NCI-H1694 treated with DMSO at 0.1 percent for 48 hours (cell line): ENCODE data around the gene RUNX1.

Experiments used
- DNase-seq: peaks from one replicate; lab custom pipeline; 2025; lab: John Stamatoyannopoulos, UW

The RUNX1 gene

GRCh38 chr21:34923626-34924025 lies 125.5 kb downstream of the RUNX1 start:
- no peak for DNase-seq

DNA sequence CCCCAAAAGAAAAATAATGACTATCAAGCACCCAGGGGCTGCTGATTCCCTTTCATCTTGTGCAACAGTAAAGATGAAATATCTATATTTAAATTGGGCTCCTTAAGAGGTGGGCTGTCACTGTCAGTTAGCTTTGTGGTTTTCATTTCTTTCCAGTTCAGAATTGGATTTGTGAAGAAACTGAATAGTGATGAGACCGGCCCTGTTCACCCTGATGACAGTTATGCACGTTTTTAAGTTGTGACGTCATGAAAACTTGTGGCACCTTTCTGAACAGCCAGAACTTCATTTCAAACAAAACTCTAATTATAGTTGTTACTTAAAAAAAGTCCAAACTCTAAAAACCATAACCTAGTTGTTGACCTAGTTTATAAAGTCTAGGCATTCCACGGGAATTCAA lies 125.9 kb downstream of the RUNX1 start:
- DNase-seq: no peak

DNA sequence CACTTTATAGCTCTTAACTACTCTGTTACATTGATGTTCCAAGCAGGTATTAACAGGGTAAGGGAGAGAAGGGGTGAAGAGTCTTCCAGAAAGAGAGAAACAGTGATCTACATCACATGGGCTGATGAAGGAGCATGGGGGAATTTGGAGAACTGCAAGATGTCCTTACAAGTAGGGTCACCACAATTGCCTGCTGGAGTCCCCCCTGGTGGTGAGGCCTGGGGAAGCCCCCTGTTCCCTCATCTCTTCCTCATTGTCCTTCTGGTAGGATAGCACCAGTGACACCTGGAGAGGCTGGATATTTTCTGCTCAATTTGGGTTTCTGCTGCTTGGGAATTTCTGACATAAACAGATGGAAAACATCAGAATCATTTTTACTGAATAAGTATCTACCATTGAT lies 126.6 kb downstream of the RUNX1 start:
- no peak for DNase-seq

GRCh38 chr21:34921151-34921550 lies 128.0 kb downstream of the RUNX1 start:
- no peak for DNase-seq

GRCh38 chr21:34919406-34919805 lies 129.7 kb downstream of the RUNX1 start:
- DNase-seq: no peak

GRCh38 chr21:34916446-34916845 lies 132.7 kb downstream of the RUNX1 start:
- no peak for DNase-seq

DNA sequence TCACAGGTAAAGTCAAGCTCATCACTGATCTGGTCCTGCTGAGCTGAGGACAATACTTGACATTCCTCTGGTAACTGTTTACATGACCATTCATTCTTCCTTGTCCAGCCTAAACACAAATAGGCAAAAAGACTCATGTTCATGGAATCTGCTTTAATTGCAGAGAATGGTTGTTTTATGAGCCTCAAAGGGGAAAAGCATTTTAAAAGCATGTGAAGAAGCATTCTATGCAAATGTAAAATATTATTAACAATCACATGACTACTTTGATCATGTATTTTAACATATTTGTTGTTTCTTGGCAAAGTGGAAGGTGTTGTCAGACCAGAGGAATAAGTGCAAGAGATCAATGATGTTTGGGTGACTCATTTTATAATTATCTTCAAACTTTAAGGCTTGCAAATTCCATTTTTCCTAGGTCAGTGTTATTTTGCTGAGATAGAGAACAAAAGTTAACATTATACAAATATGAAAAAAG lies 133.7 kb downstream of the RUNX1 start:
- DNase-seq: no peak

- DNase-seq: no peak
Observed at GRCh38 chr21:34914239-34914638, 134.9 kb downstream of the RUNX1 start.

DNA sequence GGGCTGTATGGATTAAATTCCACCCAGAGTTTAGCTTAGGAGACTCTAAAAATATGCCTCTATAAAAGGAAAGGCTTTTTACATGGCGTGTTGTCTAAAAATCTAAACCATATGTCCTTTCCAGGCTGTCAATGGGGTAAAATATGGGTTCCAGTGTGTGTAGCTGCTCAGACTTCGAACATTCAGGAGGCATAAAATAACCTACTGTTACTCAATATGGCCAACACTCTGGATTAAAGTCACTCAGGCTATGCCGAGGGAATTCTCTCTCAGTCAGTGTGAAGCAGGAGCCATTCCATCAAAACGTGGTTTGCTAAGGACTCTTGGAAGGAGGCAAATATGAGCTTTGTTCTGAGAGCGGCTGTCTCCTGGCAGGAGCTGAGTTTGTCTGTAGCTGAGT lies 135.3 kb downstream of the RUNX1 start:
- no peak for DNase-seq

DNA sequence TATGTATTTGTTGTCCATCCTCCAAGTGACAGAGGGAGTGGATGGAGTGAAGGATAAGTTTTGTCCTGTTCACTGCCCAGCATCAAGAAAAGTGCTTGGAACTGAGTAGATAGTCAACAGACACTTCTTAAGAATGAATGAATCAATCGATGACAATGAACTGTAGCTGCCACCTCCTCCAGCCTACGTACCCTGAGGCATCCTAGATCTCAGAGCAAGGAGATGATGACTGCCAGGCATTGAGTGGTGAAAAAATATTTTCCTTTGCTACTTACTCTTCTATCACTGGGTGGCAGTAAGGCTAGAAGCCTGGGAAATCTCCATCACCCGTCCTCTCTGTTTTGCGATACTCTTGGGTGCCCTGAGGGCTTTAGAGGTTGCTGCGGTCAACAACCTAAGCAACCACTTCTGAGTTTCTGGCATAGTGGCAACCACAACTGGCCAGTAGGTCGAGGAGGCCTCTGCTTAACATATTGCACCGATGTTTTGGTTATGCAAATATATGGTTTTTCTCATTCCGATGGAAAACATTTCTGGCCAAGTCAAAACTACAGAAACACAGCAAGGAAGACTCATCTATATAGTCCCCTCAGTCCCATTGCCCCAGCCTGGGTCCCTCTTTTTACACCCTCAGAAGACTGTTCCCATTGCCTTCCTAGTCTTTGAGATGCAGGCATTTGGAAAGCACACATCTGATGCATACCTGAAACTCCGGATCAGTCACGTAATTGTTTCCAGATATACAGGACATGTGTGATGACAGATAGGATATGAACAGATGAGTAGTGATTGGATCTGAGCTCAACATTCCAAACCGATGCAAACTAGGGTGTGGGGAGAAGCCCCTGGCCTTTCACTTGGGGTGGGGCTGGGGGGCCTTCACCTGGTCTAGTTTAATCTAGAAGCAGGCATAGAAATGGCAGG lies 136.8 kb downstream of the RUNX1 start:
- DNase-seq: no peak

DNA sequence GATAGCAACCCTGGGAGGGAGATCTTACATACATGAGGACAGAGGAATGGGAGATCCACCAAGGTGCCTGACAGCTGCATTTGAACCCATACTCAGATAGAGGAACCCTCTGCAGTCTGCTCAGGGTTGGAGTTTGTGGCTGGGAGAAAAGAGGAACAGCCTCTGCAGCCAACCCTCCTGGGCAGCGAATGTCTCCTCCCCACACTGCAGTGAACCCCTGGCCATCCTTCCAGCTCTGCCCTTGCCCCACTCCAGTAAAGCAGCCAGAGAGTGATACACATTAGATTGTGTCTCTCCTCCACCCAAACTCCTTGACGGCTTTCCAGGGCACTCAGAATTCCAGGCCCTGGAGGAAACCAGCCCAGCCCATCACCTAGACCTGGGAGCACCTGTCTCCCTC lies 137.7 kb downstream of the RUNX1 start:
- no peak for DNase-seq

DNA sequence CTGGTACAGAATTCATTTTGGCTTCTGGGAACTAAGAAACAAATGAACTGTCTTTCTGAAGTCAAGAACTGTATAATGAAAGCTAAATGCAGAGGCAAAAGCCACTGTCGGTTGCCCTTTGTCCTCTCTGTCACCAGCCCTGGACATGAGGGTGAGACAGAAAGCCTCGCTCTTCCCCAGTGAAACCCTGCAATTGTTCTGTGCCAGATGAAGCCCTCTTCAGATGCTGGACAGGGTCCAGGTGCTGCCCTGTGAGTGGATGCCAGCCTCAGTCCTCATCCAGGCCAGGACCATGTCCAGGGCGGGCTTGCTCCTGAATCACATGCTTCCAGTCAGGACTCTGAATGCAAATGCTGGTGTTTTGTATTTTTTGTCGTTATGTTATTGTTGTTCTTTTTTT lies 138.7 kb downstream of the RUNX1 start:
- DNase-seq: no peak

GRCh38 chr21:34909492-34910292 lies 139.4 kb downstream of the RUNX1 start:
- no peak for DNase-seq

GRCh38 chr21:34908419-34909055 lies 140.6 kb downstream of the RUNX1 start:
- no peak for DNase-seq

GRCh38 chr21:34907461-34908418 lies 141.4 kb downstream of the RUNX1 start:
- no peak for DNase-seq

DNA sequence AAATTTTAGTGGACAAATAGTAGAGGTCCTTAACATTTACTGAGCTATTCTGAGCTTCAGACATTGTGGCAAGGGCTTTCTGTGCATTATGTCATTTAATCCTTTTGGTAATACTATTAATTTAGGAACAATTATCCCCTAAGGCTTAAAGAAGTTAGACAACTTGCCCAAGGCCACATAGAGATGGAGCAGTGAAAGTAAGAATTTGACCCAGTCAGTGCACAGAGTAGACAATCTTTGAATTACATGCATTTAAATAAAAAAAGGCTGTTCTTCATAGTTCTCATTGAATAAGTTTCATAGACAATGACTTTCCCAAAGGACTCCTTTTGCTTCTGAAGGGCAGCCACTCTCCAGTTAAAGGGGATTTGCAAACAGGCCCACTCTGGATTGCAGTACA lies 142.7 kb downstream of the RUNX1 start:
- no peak for DNase-seq

DNA sequence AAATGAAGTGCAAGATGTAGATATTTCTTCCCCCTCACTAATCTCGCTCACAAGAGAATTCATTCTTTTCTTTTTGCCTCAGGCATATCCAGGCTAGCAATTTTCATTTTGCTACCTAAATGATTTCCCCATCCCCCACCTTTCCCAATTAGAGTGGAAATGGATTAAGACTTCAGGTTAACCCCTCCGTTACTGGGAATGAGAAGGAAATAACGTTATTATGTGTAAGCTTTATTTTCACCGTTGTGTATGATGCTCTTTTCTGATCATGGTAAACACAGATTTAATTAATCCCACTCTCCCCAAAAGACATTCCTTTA lies 143.9 kb downstream of the RUNX1 start:
- no peak for DNase-seq

- DNase-seq: no peak
Observed at GRCh38 chr21:34904526-34905217, 144.4 kb downstream of the RUNX1 start.

DNA sequence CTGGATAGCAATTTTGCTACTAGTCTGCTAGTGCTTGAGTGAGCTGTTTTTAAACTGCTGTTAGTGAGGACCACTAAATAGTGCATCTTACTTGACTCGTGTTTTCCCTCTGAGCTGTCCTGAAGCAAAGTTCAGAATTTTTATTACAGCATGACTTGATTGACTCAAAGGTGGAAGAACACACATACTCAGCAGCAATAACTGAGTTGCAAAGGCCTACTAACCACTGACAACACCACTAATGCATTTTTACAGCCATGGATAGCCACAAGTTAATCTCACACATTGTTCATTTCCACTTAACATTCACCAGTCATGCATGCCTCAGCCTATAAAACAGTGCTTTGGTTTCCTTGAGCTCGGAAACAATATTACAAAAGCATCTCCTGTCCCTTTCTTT lies 148.7 kb downstream of the RUNX1 start:
- DNase-seq: no peak

GRCh38 chr21:34899760-34900159 lies 149.3 kb downstream of the RUNX1 start:
- DNase-seq: no peak

- no peak for DNase-seq
Observed at GRCh38 chr21:34899302-34899701, 149.8 kb downstream of the RUNX1 start.
